ENCODE results near the gene SIDT1. TPM values are rescaled to one million over a fixed set of nuclear protein-coding genes. Genes with fewer than 3 reads are reported as not detected.

Gene SIDT1
- total and polyA plus RNA-seq, 4 donors = 1.0 to 16.3 (median 4.6) TPM

GRCh38 chr3:113535898-113536297 lies 3.5 kb downstream of the SIDT1 start:
- Histone ChIP-seq H3K4me3 (no peak overlapping the region), H3K27ac (ENCODE audit: low read depth in 1 of 2, low read length in 1 of 2) (no peak overlapping the region), H3K27me3 (ENCODE audit: control insufficient read depth in 3 of 3, insufficient read depth in 3 of 3, low read length in 2 of 3) (peaks cover 0 to 47% (median 46%) of the 10 kb centered on the region in 3 donors), H3K9me3 (ENCODE audit: control insufficient read depth in 4 of 4, insufficient read depth in 3 of 4, low read length in 3 of 4) (no peaks in the 10 kb centered on the region), H3K36me3 (ENCODE audit: control insufficient read depth in 4 of 4, insufficient read depth in 4 of 4, low read length in 4 of 4) (no peaks in the 10 kb centered on the region), H3K9ac (ENCODE audit: insufficient read depth in 1 of 2, low read length in 2 of 2) (no peak overlapping the region), H3K4me1 (ENCODE audit: control insufficient read depth in 5 of 5, insufficient read depth in 5 of 5, low read length in 5 of 5) (peaks cover 0 to 18% (median 0%) of the 10 kb centered on the region in 5 donors)
- ATAC-seq (ENCODE audit: insufficient read depth, low FRiP score) (no peak), DNase-seq (no peak)
- TF ChIP-seq, protein P1, sequence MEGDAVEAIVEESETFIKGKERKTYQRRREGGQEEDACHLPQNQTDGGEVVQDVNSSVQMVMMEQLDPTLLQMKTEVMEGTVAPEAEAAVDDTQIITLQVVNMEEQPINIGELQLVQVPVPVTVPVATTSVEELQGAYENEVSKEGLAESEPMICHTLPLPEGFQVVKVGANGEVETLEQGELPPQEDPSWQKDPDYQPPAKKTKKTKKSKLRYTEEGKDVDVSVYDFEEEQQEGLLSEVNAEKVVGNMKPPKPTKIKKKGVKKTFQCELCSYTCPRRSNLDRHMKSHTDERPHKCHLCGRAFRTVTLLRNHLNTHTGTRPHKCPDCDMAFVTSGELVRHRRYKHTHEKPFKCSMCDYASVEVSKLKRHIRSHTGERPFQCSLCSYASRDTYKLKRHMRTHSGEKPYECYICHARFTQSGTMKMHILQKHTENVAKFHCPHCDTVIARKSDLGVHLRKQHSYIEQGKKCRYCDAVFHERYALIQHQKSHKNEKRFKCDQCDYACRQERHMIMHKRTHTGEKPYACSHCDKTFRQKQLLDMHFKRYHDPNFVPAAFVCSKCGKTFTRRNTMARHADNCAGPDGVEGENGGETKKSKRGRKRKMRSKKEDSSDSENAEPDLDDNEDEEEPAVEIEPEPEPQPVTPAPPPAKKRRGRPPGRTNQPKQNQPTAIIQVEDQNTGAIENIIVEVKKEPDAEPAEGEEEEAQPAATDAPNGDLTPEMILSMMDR (IDR thresholded peaks at IDR 0.05; ENCODE audit: control extremely low read depth, extremely low read depth) = no peak
- WGBS, 2 donors = 64 to 87% methylated on average over 5 of the region's 5 CpGs

GRCh38 chr3:113536627-113537101 lies 4.3 kb downstream of the SIDT1 start:
- H3K27me3 ChIP-seq (ENCODE audit: control insufficient read depth in 3 of 3, insufficient read depth in 3 of 3, low read length in 2 of 3) = peaks cover 0 to 40% (median 39%) of the 10 kb centered on the region in 3 donors
- DNase-seq = peak in 1 of 3 donors; percentile 34
- no peak overlapping the region for H3K9ac ChIP-seq (ENCODE audit: insufficient read depth in 1 of 2, low read length in 2 of 2)

GRCh38 chr3:113537155-113537554 lies 4.8 kb downstream of the SIDT1 start:
- no peak overlapping the region for H3K27ac ChIP-seq (ENCODE audit: low read depth in 1 of 2, low read length in 1 of 2)

More at GRCh38 chr3:113536627-113537101, 4.3 kb downstream of the SIDT1 start:
- H3K9me3 ChIP-seq (ENCODE audit: control insufficient read depth in 4 of 4, insufficient read depth in 3 of 4, low read length in 3 of 4) = peaks cover 0 to 4% (median 0%) of the 10 kb centered on the region in 4 donors
- H3K4me1 ChIP-seq (ENCODE audit: control insufficient read depth in 5 of 5, insufficient read depth in 5 of 5, low read length in 5 of 5) = peaks cover 0 to 18% (median 0%) of the 10 kb centered on the region in 5 donors
- H3K27ac ChIP-seq (ENCODE audit: low read depth in 1 of 2, low read length in 1 of 2) = no peak overlapping the region
- no peaks in the 10 kb centered on the region for H3K36me3 ChIP-seq (ENCODE audit: control insufficient read depth in 4 of 4, insufficient read depth in 4 of 4, low read length in 4 of 4)
- no peak overlapping the region for H3K4me3 ChIP-seq
- TF ChIP-seq, protein P1 (IDR thresholded peaks at IDR 0.05; ENCODE audit: control extremely low read depth, extremely low read depth) = no peak
- ATAC-seq (ENCODE audit: insufficient read depth, low FRiP score) = peak; percentile 33

More at GRCh38 chr3:113537155-113537554, 4.8 kb downstream of the SIDT1 start:
- ATAC-seq (ENCODE audit: insufficient read depth, low FRiP score) = no peak
- H3K27me3 ChIP-seq (ENCODE audit: control insufficient read depth in 3 of 3, insufficient read depth in 3 of 3, low read length in 2 of 3) = peaks cover 0 to 36% (median 34%) of the 10 kb centered on the region in 3 donors
- peaks cover 0 to 16% (median 0%) of the 10 kb centered on the region in 5 donors for H3K4me1 ChIP-seq (ENCODE audit: control insufficient read depth in 5 of 5, insufficient read depth in 5 of 5, low read length in 5 of 5)
- H3K4me3 ChIP-seq = no peak overlapping the region
- H3K9me3 ChIP-seq (ENCODE audit: control insufficient read depth in 4 of 4, insufficient read depth in 3 of 4, low read length in 3 of 4) = peaks cover 0 to 4% (median 0%) of the 10 kb centered on the region in 4 donors
- no peaks in the 10 kb centered on the region for H3K36me3 ChIP-seq (ENCODE audit: control insufficient read depth in 4 of 4, insufficient read depth in 4 of 4, low read length in 4 of 4)
- no peak overlapping the region for H3K9ac ChIP-seq (ENCODE audit: insufficient read depth in 1 of 2, low read length in 2 of 2)
- DNase-seq = no peak
- TF ChIP-seq, protein P1 (IDR thresholded peaks at IDR 0.05; ENCODE audit: control extremely low read depth, extremely low read depth) = no peak
